LNCaP clone FGC (cell line): ENCODE measurements around the gene NELFCD.
"Not testable (repeated sequence)": the region's sequence is repeated elsewhere in the genome, so short reads cannot be mapped to it uniquely, and the experiment has no call there.

ENCODE experiments used
- DNase-seq: peaks from one replicate; pipeline ENCODE4 v3.0.0-alpha.2; 2011; ENCODE audit warnings: low read depth
- H3K4me3 ChIP-seq: 2 replicates; pipeline ENCODE4 v1.5.1; 2011; ENCODE audit warnings: mild to moderate bottlenecking, low read depth, low read length, control low read depth
- TF ChIP-seq, protein P1 (sequence below): IDR thresholded peaks from 2 replicates; pipeline ENCODE4 v1.5.1; 2012; ENCODE audit warnings: mild to moderate bottlenecking; ENCODE audit not compliant: control insufficient read depth, insufficient read depth; ENCODE audit errors: extremely low read depth

NELFCD gene

DNA sequence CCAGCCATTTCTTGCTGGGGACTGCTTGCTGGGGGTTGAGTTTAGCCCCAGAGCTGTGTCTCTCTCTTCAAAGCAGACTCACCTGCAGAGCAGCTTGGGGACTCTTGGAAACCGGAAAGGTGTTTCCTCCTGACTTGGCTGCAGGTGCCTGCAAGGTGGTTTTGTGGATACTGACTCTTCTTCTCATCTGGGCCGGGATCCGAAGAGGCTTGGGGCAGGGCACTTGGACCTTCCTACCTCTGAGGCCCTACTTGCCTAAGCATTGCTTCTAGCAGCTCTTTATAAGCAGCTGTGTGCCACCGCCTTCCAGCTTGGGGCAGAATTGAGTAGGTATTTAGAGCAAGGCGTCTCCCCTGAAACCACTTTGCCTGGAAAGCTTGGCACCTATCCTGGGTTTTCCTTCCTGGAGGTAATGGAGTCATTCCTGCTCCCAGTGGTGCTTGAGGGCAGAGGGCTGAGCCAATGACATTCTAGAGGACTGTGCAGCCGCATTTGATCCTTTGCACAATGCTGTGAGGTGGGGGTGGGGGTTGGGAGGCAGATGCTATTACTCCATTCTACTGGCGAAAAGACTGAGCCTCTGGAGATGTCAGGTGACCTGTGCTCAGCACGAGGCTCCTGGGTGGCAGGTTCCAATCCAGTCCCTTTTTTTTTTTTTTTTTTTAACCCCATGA lies 29.4 kb downstream of the NELFCD start:
- no peak overlapping the region for H3K4me3 ChIP-seq
- TF ChIP-seq, protein P1, sequence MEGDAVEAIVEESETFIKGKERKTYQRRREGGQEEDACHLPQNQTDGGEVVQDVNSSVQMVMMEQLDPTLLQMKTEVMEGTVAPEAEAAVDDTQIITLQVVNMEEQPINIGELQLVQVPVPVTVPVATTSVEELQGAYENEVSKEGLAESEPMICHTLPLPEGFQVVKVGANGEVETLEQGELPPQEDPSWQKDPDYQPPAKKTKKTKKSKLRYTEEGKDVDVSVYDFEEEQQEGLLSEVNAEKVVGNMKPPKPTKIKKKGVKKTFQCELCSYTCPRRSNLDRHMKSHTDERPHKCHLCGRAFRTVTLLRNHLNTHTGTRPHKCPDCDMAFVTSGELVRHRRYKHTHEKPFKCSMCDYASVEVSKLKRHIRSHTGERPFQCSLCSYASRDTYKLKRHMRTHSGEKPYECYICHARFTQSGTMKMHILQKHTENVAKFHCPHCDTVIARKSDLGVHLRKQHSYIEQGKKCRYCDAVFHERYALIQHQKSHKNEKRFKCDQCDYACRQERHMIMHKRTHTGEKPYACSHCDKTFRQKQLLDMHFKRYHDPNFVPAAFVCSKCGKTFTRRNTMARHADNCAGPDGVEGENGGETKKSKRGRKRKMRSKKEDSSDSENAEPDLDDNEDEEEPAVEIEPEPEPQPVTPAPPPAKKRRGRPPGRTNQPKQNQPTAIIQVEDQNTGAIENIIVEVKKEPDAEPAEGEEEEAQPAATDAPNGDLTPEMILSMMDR, result no peak
- DNase-seq, result no peak

DNA sequence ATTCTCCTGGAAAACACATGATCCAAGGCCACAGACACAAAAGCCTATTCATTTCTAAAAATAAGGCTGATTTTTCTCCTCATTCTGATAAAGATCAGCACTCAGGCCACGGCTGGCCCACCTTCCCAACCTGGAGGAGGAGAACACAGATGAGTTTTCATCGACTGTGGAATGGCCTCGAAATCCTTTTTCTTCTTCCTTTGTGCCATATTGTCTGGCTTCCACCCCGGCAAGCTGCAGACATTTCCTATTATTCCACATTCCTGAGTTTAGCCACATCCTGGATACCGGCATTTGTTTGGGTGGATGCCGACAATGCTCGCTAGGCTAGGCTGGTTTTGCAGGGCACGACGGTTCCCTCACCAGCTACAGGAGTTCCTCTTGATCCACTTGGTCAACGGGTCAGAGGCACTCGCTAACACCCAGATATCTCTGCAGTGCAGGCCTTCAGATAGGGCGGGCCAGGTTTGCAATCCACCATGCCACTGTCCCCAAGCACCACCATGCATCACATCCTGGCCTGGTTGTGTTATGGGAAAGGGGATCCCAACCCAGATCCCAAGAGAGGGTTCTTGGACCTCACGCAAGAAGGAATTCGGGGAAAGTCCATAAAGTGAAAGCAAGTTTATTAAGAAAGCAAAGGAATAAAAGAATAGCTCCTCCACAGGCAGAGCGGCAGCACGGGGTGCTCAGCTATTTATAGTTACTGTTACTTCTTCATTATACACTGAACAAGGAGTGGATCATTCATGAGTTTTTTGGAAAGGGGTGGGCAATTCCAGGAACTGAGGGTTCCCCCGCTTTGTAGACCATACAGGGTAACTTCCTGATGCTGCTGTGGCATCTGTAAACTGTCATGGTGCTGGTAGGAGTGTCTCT lies 30.2 kb downstream of the NELFCD start:
- no peak overlapping the region for H3K4me3 ChIP-seq
- no peak for DNase-seq

DNA sequence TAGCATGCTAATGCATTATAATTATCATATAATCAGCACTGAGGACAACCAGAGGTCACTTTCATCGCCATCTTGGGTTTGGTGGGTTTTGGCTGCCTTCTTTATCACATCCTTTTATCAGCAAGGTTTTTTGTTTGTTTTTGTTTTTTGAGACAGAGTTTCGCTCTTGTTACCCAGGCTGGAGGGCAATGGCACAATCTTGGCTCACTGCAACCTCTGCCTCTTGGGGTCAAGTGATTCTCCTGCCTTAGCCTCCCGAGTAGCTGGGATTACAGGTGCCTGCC lies 30.8 kb downstream of the NELFCD start:
- not testable (repeated sequence) for H3K4me3 ChIP-seq, DNase-seq

More for the DNA sequence above, 30.2 kb downstream of the NELFCD start:
- TF ChIP-seq, protein P1, result no peak

DNA sequence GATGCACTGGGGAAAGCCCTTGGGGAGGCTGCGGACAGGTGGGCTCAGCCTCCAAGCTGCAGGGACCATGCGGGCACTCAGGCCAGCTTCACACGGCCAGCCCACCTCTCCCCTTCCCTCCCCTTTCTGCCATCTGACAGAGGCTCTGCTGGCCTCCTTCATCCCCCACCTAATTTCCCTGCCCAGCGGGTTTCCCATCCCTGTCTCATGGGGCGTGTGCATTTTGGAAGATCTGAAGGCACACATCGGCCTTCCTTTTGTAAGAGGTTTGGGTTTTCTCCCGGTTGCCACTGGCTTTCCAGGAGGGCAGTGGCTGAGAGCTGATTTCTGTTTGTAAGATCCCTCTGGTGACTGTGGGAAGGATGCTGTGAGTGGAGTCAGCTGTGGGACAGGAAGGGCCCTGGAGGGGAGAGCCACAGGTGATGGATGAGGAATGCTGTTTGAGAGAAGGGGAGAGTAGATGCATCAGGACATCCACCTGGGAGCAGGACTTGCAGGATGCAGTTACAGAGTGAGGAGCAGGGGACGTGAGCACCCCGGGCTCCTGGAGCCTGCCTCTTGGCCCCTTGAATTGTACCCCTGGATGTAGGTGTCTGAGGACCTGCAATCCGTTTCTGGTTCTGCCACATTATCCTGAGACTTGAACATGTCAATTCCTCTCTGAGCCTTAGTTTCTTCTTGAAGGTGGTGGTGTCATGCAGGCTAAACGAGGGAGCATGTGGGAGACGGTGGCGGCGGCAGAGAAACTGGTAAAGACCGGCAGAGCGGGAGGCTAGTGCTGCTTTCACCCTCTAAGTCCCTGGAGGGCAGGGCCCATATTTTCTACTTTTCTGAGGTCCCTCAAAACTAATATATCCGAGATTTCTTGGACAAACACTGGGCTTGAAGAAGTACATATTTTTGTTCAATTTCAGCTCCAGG lies 32.2 kb downstream of the NELFCD start:
- no peak for DNase-seq
- TF ChIP-seq, protein P1, result no peak
- H3K4me3 ChIP-seq, result no peak overlapping the region

DNA sequence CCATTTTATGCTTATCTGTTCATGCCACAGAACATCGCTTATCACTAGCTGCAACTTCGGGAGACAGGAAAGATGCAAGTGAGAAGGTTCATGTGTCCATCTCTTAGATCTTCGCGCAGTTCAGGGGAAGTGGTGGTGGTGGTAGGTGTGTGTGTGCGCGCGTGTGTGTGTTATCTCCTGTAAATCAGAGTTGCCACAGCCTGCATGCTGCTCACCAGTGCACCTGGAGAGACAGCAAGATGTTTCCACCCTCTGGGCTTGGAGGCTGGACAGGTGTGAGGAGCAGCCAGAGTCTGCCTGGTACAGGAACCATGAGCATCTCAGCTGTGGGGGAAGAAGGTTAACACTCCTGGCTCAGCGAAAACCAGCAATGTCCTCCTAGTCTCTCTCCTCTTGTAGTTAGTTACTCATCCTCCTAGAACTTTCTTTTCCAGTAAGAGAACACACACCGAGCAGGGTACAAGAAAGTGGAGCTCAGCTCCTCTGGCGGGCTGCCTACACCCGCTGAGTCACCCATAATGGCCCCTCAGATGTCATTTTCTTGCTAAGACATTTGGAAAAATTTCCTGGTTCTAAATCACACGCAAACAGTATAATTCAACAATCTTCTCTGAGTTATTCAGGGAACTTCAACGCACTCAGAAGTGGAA lies 33.0 kb downstream of the NELFCD start:
- TF ChIP-seq, protein P1, result no peak
- no peak for DNase-seq
- no peak overlapping the region for H3K4me3 ChIP-seq

DNA sequence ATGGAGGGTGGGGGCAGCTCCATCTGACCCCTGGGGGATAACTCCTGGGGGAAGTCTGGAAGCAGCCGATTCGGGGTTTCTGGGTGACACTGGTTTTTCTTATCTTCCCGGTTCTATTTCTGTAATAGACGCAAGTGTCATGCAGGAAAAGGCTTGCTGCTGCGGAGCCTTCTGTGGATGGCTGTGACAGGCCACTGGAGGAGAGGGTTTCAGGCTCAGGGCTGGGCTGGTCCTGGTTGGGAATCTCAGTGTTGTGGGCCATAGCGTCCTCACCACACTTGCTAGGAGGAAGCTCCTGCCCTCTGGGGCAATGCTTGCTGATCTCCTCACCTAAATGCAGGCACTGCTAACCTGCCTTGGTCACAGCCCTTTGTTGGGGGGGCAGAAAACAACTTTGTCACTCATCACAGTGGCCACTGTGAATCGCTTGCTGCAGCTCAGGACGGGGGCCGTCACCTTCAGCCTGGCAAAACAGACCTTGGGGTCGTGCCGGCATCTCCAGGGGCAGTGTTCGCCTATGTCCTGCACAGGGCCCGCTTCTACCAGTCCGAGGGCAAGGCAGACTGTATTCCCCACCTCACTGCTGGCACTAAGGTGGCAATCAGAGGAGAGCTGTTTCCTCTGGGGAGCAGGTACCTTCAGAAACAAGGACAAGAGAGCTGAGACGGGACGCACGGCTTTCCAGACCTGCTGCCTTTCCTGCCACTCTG lies 33.8 kb downstream of the NELFCD start:
- no peak for DNase-seq
- no peak overlapping the region for H3K4me3 ChIP-seq
- TF ChIP-seq, protein P1, result no peak
